Measurements from ENCODE around the gene ALG10.
"Not testable (repeated sequence)": the region's sequence is repeated elsewhere in the genome, so short reads cannot be mapped to it uniquely, and the experiment has no call there.

ALG10 gene, protein sequence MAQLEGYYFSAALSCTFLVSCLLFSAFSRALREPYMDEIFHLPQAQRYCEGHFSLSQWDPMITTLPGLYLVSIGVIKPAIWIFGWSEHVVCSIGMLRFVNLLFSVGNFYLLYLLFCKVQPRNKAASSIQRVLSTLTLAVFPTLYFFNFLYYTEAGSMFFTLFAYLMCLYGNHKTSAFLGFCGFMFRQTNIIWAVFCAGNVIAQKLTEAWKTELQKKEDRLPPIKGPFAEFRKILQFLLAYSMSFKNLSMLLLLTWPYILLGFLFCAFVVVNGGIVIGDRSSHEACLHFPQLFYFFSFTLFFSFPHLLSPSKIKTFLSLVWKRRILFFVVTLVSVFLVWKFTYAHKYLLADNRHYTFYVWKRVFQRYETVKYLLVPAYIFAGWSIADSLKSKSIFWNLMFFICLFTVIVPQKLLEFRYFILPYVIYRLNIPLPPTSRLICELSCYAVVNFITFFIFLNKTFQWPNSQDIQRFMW

DNA sequence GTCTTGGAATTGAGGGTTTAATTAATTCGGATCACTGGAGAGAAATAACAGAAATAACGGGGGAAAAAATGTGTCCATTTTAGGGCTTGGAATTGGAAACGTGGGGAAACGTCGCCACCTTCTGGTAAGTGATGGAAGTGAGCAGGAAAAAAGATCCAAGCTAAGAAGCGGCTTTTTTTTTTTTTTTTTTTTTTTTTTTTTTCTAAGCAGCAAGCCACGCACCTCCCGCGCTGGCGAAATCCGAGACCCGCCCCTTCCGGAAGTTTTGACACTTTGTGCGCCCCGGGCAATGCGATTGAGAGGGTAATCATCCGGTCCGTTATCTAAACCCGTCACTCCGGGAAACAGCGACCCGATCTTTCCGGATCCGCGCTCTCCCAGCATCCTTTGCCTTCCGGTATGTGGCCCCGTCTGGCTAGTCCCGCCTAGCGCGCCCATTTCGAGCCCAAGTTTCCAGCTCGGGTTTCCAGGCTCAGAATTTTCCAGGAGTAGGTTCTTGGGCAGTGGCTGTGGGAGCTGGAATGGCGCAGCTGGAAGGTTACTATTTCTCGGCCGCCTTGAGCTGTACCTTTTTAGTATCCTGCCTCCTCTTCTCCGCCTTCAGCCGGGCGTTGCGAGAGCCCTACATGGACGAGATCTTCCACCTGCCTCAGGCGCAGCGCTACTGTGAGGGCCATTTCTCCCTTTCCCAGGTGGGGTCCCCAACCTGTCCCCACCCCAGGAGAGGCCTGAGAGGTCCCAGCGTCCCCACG, at the start of gene ALG10:
TSS of gene ALG10 (plus strand) at position 418 of the 752 bp plus-strand sequence. CDS start at position 522, 104 bp downstream.
- peak; percentile 94 for DNase-seq

DNA sequence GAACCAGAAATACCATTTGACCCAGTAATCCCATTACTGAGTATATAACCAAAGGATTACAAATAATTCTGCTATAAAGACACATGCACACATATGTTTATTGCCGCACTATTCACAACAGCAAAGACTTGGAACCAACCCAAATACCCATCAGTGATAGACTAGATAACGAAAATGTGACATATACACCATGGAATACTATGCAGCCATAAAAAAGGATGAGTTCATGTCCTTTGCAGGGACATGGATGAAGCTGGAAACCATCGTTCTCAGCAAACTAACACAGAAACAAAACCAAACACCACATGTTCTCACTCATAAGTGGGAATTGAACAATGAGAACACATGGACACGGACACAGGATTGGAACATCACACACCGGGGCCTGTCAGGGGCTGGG, 49.4 kb upstream of the ALG10 start:
- not testable (repeated sequence) for DNase-seq

DNA sequence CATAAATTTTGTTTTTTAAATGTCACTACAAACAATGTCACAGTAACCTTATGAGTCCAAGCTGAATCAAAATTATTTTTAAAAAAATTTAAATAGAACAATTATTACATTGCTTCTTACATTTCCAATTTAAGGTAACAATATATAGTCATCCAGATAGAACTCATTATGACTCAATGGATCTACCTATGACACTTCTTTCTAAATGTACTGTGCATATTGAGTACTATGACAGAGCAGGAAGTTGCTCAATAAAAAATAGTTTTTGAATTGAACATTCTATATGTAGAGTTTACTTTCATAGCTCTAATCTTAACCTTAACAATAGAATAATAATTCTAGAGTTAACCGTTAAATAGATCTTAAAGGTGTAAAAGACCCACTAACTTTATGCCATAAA, 44.4 kb upstream of the ALG10 start:
- DNase-seq: no peak

DNA sequence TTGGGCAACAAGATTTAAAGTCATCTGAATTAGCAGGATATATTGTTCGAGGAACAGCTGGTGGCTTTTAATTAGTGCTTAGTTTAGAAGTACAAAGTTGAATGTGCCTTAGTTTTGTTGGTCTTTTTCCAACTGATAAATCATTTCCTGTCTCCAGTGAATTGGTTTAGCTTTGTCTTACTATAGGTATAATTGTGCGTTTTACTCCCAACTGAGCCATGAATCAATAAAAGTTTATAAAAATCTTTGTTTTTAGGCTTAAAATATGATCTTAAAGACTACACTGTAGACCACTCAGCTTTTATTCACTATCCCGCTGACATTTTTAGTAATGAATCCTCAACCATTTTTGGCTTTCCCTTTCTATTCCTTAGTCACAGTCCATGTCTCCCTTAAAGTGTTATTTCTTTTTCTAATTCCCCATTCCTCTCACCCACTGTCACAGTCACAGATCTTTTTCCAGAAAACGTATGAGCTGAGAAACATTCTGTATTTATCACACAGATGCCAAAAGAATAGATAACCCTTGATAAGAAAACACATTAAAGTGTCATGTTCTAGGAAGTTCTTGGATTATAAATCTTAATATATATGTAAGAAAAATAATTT, 34.0 kb upstream of the ALG10 start:
- no peak for DNase-seq

DNA sequence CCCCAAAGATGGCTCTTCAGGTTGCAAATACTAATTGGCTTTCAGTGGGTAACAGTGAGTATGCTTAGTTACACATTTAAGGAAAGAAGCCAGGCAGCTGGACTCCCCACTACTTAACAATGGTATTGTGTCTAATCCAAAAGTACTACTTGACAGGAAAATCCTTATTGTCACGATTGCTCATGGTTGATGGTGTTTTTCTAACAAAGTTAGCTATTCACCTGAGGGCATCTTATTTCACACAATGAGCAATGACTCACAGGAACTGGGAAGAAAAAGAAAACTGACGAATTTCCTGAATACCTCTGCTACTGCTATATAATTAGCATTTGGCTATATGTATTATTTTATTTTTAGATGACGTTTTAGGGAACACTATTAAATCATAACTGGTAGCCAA, 33.4 kb upstream of the ALG10 start:
- no peak for DNase-seq

DNA sequence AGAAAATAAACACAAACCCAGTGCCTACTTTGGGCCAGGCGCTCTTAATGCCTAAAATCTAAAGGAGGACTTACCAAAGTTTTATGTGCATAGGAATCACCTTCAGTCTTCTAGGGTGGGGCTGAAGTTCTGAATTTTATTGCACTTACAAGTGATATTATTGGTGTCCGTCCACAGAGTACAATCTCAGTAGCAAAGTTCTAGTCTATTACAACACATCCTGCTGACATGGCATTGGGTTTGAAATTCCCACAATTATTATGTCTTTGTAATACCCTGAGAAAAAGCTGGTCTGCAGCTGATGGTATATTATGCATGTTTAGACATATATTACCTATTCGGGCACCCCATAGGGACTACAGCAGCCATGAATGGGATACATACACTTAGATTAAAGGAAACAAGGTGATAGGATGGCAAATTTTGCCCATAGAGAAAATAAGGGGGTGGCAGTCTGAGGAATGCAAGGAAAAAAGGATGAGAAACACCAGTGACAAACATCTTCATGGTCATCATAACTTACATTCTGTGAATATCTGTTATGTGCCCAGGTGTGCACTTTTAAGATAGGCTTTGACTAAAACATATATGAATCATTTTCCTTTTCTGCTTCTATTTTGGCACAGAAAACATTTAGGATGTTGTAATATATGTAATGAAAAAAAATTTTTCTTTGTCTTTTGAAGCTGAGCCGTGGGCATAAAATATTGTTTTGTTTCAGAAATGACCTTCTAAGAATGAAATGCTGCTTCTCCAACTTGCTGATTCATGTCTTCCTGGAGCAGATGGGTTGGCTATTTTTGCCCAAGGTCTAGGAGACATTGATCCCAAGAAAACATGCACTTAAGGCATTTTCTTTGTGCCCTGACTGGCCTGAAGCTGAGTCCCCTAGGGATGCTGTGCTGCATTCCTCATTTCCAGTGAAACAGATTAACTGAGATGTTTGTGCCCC, 27.2 kb upstream of the ALG10 start:
- no peak for DNase-seq

DNA sequence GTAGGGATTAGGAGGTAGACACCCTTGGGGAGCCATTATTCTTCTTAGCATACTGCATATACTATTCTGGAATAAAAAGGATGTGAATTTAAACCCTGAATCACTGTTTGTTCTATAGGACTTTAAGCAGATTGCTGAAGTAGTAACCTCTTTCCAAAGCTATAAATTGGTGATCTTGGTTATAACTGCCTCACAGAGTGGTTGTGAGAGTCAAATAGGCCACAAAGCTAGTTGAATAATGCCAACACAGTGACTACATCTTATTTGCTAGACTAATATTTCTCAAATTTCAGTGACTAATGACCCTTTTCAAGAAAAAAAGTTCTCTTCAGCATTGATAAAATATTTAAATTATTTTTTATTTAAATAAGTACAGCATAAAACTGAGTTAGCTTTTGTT, 13.5 kb upstream of the ALG10 start:
- DNase-seq: not testable (repeated sequence)

DNA sequence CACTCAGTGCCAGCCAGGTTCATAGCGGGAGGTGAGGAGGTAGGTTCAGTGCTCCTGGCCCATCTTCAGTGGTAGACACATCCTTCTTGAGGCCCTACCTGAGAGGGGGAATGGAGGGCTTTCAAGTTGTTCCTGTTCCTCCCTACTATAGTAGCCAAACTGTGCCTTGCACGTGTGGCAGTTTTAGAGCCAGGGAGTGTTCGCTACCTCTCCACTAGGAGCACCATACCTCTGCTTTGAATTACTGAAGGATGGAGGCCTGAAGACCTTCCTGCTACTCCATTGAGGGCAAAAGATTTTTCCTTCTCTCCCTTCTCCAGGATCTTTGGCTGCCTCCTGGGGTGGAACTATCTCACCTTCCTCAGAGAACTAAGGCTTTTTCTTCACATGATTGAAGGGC, 5.9 kb upstream of the ALG10 start:
- no peak for DNase-seq

DNA sequence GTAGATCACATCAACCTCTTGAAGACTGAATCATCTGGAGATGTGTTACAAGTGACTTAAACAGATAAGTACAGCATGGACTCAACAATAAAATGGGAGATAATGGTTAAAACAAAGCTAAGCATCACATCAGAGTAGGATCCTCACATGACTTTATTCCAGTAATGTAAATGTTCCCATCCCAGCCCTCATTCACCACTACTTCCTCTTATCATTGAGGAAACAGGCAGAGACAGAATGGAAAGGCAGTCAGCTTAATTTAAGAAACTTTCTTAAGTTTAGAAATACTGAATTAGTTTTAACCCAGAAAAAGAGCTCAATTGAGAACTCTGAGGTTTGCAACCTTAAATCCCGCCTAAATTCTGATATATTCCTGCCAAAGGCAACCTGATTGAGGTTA, 1.2 kb upstream of the ALG10 start:
- no peak for DNase-seq

DNA sequence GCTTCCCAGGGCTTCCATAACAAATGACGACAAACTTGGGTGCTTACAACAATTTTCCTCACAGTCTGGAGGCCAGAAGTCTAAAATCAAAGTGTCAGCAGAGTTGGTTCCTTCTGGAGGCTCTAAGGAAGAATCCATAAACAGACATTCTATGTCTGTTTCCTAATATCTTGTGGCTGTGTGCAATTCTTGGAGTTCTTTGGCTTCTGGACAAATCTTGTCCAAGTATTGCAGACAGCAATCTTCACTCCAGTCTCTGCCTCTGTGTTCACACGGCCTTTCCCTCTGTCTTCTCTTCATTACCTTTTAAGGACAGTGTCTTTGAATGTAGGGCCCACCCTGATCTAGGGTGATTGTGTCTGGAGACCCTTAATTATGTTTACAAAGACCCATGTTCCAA, 5.4 kb downstream of the ALG10 start:
- not testable (repeated sequence) for DNase-seq

DNA sequence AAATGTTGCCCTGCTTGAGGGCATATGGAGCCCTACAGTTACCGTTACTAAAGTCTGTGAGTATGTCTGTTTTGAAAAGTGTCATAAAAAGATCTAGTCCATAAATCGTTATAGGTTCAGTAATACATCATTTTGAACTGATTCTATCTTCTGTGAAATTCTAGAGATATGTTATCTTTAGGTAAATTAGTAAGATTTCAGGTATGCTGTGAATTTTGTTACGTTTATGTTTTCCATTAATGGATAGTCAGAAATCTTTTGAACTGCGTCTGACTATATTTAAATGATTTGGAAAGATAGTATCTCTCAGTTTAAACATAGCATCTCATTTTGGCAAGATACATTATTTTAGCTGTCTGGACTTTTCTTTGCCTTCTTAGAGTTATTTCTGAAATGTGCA, 8.3 kb downstream of the ALG10 start:
- DNase-seq: no peak

DNA sequence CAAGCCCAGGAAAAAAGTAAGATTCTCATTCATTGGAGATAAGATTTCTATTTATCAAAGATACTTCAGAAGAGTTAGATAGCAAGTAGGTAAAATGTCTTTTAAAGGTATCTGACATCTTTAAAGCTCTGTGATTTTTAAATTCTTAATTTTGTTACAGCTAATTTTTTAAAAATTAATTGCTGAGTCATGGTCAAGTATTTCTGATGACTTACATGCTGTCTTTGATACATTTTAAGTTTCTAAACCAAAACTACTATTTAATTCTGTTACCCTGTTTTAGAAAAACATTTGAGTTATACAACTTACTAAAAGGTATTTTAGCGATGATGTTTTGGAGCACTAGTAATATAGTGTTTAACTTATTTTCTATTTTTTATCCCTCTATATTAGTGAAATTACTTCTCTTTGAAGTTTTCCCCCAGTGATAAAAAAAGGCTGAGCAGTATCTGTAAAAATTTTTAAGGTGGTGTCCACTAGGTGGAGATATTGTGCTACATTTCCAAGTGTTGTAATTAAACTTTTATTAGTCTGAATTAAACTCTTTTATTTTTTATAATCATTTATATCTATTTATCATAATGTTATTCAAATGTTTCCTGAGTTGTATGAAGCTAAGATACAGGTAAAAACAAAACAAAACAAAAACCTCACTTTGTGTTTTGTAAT, 11.5 kb downstream of the ALG10 start:
- DNase-seq: no peak

DNA sequence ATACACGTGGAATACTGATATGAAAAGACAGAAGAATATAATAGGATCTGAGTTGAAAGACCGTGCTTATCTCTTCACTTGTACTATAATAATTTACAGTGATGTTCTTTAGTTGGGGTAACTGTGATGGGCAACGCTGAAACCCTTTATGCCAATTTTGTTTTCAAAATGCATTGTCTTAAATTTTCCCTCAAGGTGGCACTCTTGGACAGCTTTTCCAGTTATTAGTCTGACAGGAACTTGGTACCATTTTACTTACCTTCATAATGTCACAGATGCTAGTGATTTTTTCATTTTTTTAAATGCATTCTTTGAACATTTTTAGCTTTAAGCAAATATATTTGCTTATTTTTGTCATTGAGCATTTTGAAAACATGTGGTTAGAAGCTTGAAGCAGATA, 16.1 kb downstream of the ALG10 start:
- DNase-seq: not testable (repeated sequence)

DNA sequence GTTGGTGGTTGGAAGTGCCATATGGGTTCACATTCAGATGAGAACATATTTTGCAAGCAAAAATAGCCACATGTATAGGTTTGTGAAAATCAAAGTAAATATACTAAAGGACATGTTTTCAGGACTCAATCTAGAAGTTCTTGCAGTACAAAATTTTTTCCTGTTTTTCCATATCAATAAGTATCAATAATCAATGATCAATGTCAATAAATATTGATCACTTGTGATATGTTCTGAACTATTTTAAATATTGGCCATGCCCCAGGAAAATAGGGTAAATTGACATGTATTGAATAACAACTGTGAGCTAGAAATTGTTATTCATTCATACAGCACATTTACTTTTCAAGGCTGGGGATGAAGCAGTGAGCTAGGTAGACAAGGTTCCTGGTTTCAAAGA, 24.3 kb downstream of the ALG10 start:
- DNase-seq: no peak

DNA sequence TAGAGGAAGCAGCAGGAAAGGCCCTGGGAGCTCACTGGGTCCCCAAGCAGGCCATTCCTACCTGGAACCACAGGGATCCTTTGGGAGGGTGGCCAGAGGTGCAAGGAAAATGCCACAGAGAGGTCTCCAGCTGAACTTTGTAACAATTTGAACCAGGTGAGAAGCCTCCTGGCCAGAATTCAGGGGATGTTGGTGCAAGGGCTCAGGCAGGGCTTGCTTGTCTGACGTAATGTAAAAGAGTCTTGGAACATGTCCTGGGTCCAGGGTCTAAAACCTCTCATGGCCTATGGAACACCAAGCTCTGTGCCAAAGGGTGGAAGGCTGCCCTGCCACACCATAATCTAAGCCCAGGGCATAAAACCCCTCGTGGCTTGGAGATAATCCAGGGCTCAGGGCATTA, 25.6 kb downstream of the ALG10 start:
- DNase-seq: not testable (repeated sequence)

DNA sequence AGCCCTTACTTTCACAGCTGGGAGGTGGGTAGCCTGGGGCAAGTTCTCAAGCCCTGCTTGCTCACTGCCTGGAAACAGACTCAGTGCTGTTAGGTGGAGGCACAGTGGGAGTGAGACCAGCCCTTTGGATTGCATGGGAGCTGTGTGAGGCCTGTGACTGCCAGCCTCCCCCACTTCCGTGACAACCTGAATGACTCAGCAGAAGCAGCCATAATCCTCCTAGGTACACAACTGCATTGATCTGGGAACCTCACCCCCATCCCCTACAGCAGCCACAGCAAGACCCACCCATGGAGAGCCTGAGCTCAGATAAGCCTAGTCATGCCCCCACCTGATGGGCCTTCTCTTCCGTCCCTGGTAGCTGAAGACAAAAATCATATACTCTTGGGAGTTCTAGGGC, 26.4 kb downstream of the ALG10 start:
- DNase-seq: no peak

DNA sequence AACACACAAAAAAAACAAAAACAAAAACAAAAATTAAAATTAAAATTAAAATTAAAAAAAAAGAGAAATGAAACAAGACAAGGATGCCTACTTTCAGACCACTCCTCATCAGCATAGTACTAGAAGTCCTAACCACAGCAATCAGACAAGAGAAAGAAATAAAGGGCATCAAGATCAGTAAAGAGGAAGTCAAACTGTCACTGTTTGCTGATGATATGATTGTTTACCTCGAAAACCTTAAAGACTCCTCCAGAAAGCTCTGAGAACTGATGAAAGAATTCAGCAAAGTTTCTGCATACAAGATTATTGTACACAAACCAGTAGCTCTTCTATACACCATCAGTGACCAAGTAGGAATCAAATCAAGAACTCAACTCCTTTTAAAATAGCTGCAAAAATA, 29.2 kb downstream of the ALG10 start:
- DNase-seq: no peak

DNA sequence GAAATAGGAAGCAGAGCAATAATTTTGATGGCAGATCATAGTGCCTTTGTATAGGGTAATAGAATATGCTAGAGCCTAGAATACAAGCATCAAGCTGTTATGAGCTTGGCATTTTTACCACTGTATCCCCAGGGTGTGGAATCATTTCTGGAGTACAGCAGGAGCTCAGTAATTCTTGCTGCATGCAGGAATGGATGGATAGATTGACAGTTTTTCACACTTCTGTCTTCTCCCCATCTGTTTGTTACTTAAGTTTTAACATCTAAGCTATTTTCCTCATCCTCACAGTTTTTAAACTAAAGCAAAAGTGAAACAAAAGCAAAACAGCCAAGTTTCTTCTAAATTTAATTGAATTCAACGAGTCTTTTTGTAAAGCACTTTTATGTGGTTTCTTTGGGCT, 32.6 kb downstream of the ALG10 start:
- DNase-seq: no peak
